K562 (cell line): Measurements from ENCODE around the gene DENND2A. TPM values are rescaled to one million over a fixed set of nuclear protein-coding genes. Genes with fewer than 3 reads are reported as not detected.
A peak's percentile ranks its signal among the peaks of the same experiment; 100 is the strongest.

Source experiments
- ATAC-seq: fragments of 200-7000 bp; cut with Tn5 transposase; 3 replicates; pipeline ENCODE4 v1.9.1; 2020; ENCODE audit warnings: moderate library complexity
- BruUV-seq: library from RNA; stranded (reverse); fragments of 400-500 nt; replicated peaks from 2 replicates; lab custom pipeline; 2021; lab: Mats Ljungman, UMichigan
- CTCF ChIA-PET: fragments of 300-600 bp; formaldehyde crosslinking; extraction: SDS; loops from one replicate; lab custom pipeline; 2021; ENCODE audit warnings: low intra/inter-chr PET ratio; lab: Yijun Ruan, JAX
- POLR2A ChIA-PET: fragments of 300-600, 350-650 bp; sonication (Branson Sonifier 250); formaldehyde crosslinking; extraction: SDS; loops from one replicate; lab custom pipeline; 2021; ENCODE audit warnings: antibody characterized with exemption, inconsistent platforms; lab: Yijun Ruan, JAX
- DNase-seq, 4 experiments: peaks; one replicate each; pipeline versions ENCODE4 v3.0.0 to v3.0.0-alpha.2; 2011 to 2018; ENCODE audit warnings: low spot score in 3 of 4, mixed read lengths in 3 of 4; ENCODE audit errors: extremely low read depth in 1 of 4
- FAIRE-seq: peaks from 2 replicates; lab custom pipeline; 2011; peaks lifted over from hg19 to GRCh38; lab: Jason Lieb, UNC
- H2AFZ ChIP-seq: 2 replicates; pipeline ENCODE4 v1.6.0; 2011; ENCODE audit warnings: low read depth, low read length, control low read depth, inconsistent platforms
- H3K27ac ChIP-seq: fragments of 200-600 bp; 3 replicates; pipeline ENCODE4 v1.8.0; 2011; ENCODE audit warnings: low read depth, mild to moderate bottlenecking, control low read depth, inconsistent platforms, low read length, moderate library complexity, mixed read lengths; ENCODE audit errors: extremely low read depth
- H3K27me3 ChIP-seq, 2 experiments: fragments of 300-600 bp in 1 of 2; 2 replicates in 1 of 2; 3 replicates in 1 of 2; pipeline versions ENCODE4 v1.6.0 to v1.8.0; 2011; ENCODE audit warnings: inconsistent platforms in 2 of 2, low read length in 2 of 2, mild to moderate bottlenecking in 1 of 2, mixed read lengths in 1 of 2, moderate library complexity in 1 of 2; ENCODE audit not compliant: control insufficient read depth in 2 of 2, insufficient read depth in 2 of 2
- H3K36me3 ChIP-seq: fragments of 300-600 bp; 3 replicates; pipeline ENCODE4 v1.8.0; 2011; ENCODE audit warnings: mild to moderate bottlenecking, low read length, inconsistent platforms; ENCODE audit not compliant: control insufficient read depth, insufficient read depth
- H3K4me1 ChIP-seq, 2 experiments: fragments of 200-600 bp in 1 of 2; replicated peaks in 1 of 2; 2 replicates in 1 of 2; 3 replicates in 1 of 2; pipeline versions ENCODE4 v1.5.1 to v1.8.0; 2011; ENCODE audit warnings: inconsistent platforms in 2 of 2, low read length in 2 of 2, mild to moderate bottlenecking in 1 of 2, mixed read lengths in 1 of 2, moderate library complexity in 1 of 2; ENCODE audit not compliant: control insufficient read depth in 2 of 2, insufficient read depth in 2 of 2
- H3K4me2 ChIP-seq: 2 replicates; pipeline ENCODE4 v1.6.1; 2011; ENCODE audit warnings: low read length, control low read depth, inconsistent platforms, mixed read lengths; ENCODE audit not compliant: insufficient read depth
- H3K4me3 ChIP-seq: fragments of 200-600 bp; sonication (generic), shearing (Covaris generic); 2 replicates; pipeline ENCODE4 v1.5.1; 2016; ENCODE audit warnings: control low read depth, inconsistent platforms
- H3K79me2 ChIP-seq: fragments of 200-600 bp; 3 replicates; pipeline ENCODE4 v1.8.0; 2011; ENCODE audit warnings: low read length, inconsistent platforms; ENCODE audit not compliant: control insufficient read depth, insufficient read depth
- H3K9ac ChIP-seq, 2 experiments: 2 replicates each; pipeline versions ENCODE4 v1.6.0 to v1.6.1; 2011; ENCODE audit warnings: low read depth in 2 of 2, low read length in 2 of 2, control low read depth in 1 of 2, inconsistent platforms in 1 of 2, mild to moderate bottlenecking in 1 of 2, mixed read lengths in 1 of 2; ENCODE audit not compliant: insufficient read depth in 1 of 2
- H3K9me1 ChIP-seq: one replicate; pipeline ENCODE4 v1.6.0; 2011; ENCODE audit warnings: inconsistent platforms, mild to moderate bottlenecking, low read length, moderate library complexity; ENCODE audit not compliant: control insufficient read depth, insufficient read depth
- H3K9me3 ChIP-seq: replicated peaks from 2 replicates; pipeline ENCODE4 v1.5.1; 2011; ENCODE audit warnings: low read depth, low read length, inconsistent platforms; ENCODE audit not compliant: control insufficient read depth, insufficient read depth
- H4K20me1 ChIP-seq: replicated peaks from 2 replicates; pipeline ENCODE4 v1.6.1; 2011; ENCODE audit warnings: low read length, inconsistent platforms, mixed read lengths; ENCODE audit not compliant: control insufficient read depth, insufficient read depth
- ADNP ChIP-seq: fragments of 200-800 bp; sonication (Bioruptor generic); IDR thresholded peaks from 2 replicates; pipeline ENCODE4 v1.6.1; 2016; ENCODE audit warnings: missing genetic modification characterization, missing compliant biosample characterization
- CBX2 ChIP-seq: fragments of 200-600 bp; sonication (generic); IDR thresholded peaks from one replicate; pipeline ENCODE4 v1.6.1; 2012; ENCODE audit warnings: mild to moderate bottlenecking, low read length, inconsistent platforms; ENCODE audit not compliant: insufficient read depth, poor library complexity, severe bottlenecking
- CBX8 ChIP-seq: fragments of 200-600 bp; sonication (generic); IDR thresholded peaks from 2 replicates; pipeline ENCODE4 v1.6.1; 2012; ENCODE audit warnings: borderline replicate concordance, mixed run types, low read depth, mild to moderate bottlenecking, moderate library complexity, mixed read lengths, low read length, control low read depth, inconsistent platforms; ENCODE audit not compliant: poor library complexity, severe bottlenecking; ENCODE audit errors: extremely low read depth
- CC2D1A ChIP-seq: fragments of 450-650 bp; IDR thresholded peaks from 2 replicates; pipeline ENCODE4 v1.6.1; 2017; ENCODE audit warnings: mild to moderate bottlenecking
- CTCF ChIP-seq, 3 experiments: IDR thresholded peaks in 2 of 3; conservative IDR thresholded peaks in 1 of 3; 2 replicates each; pipeline ENCODE4 v1.5.1; 2011 to 2012; ENCODE audit warnings: low read length in 3 of 3, mild to moderate bottlenecking in 3 of 3, control low read depth in 2 of 3, improper control_type of control experiment in 1 of 3, inconsistent platforms in 1 of 3, low read depth in 1 of 3, mixed read lengths in 1 of 3, moderate library complexity in 1 of 3; ENCODE audit not compliant: insufficient read depth in 2 of 3
- EZH2 ChIP-seq: IDR thresholded peaks from 2 replicates; pipeline ENCODE4 v1.6.1; 2012; ENCODE audit warnings: low read depth, mild to moderate bottlenecking, inconsistent platforms, low read length, borderline replicate concordance
- MAFG ChIP-seq: fragments of 450-650 bp; conservative IDR thresholded peaks from 2 replicates; pipeline ENCODE4 v1.6.1; 2016; ENCODE audit warnings: missing genetic modification characterization, missing compliant biosample characterization
- MCM3 ChIP-seq: fragments of 450-650 bp; IDR thresholded peaks from 2 replicates; pipeline ENCODE4 v1.6.1; 2016
- POLR2G ChIP-seq: fragments of 200-400 bp; formaldehyde crosslinking; IDR thresholded peaks from 2 replicates; pipeline ENCODE4 v1.6.1; 2017; ENCODE audit warnings: low read depth, mild to moderate bottlenecking, antibody characterized with exemption, low read length, moderate library complexity
- RUNX1 ChIP-seq: sonication (generic); IDR thresholded peaks from 2 replicates; pipeline ENCODE4 v1.6.1; 2016; ENCODE audit warnings: antibody characterized with exemption, low read depth
- STAG1 ChIP-seq: sonication (generic); formaldehyde crosslinking; IDR thresholded peaks from 2 replicates; pipeline ENCODE4 v1.5.0; 2020; ENCODE audit warnings: missing genetic modification reagents, borderline replicate concordance
- TAF7 ChIP-seq: fragments of 450-650 bp; IDR thresholded peaks from 2 replicates; pipeline ENCODE4 v1.6.1; 2016; ENCODE audit warnings: missing genetic modification characterization, missing compliant biosample characterization
- ZNF507 ChIP-seq: conservative IDR thresholded peaks from 2 replicates; pipeline ENCODE4 v1.6.1; 2017; ENCODE audit warnings: missing genetic modification characterization, missing compliant biosample characterization
- ZNF778 ChIP-seq: fragments of 450-650 bp; formaldehyde crosslinking; IDR thresholded peaks from 2 replicates; pipeline ENCODE4 v1.4.0; 2020; ENCODE audit warnings: mild to moderate bottlenecking, moderate library complexity
- WGBS: fragments of 100-300 bp; shearing (Covaris generic); methylation state at CpG from one replicate; pipeline ENCODE4 v1.1.6; 2016; ENCODE audit warnings: low coverage, mixed read lengths; ENCODE audit not compliant: insufficient coverage; ENCODE audit errors: missing lambda C conversion rate; 5-methylcytosine and 5-hydroxymethylcytosine counted together
- in situ Hi-C: fragments of 300-500 bp; cut with MboI; formaldehyde crosslinking; loops from 4 replicates; pipeline ENCODE4 v1.15.0; 2018; ENCODE audit warnings: inconsistent platforms, mixed read lengths
- intact Hi-C: fragments of 100-400 bp; cut with micrococcal nuclease; formaldehyde crosslinking; loops from 2 replicates; pipeline ENCODE4 v1.14.2; 2022
- polyA plus RNA-seq, 8 experiments: library from polyadenylated mRNA; depleted of rRNA in 4 of 8; stranded (reverse) in 5 of 8; unstranded in 3 of 8; fragments of >200 nt; fragmentation: Nextera tagmentation in 2 of 8; fragmentation: Illumina TruSeq in 1 of 8; extraction: Ambion mirVana in 2 of 8; extraction: Trizol in 1 of 8; gene quantifications; 2 replicates each; pipeline versions ENCODE4 v1.2.1 to v1.2.3, GENCODE V29; 2011 to 2014; ENCODE audit warnings: inconsistent platforms in 1 of 8, missing spikeins in 1 of 8
- total RNA-seq, 7 experiments: library from RNA; depleted of rRNA in 6 of 7; stranded (reverse); fragments of >200 nt in 6 of 7; fragmentation: Illumina TruSeq in 2 of 7; extraction: Trizol in 2 of 7; gene quantifications; 2 replicates each; pipeline versions ENCODE4 v1.2.1 to v1.2.3, GENCODE V29; 2011 to 2021; ENCODE audit warnings: low replicate concordance in 1 of 7

DENND2A gene
- total and polyA plus RNA-seq, 9 of the 15 experiments (the other 6 are each of a cell fraction or from before 2014, with no cell fraction given): not detected

GRCh38 chr7:140639366-140640053 is 1.1 kb downstream of the DENND2A start:
- DNase-seq: no peak

GRCh38 chr7:140638173-140638791 is 2.3 kb downstream of the DENND2A start:
- peaks cover 0 to 16% of the 10 kb centered on the region in 2 experiments; a peak in 2 of 5 replicates for H3K4me1 ChIP-seq
- H3K9me1 ChIP-seq: no peaks in the 10 kb centered on the region
- in situ Hi-C loops: no loop called here
- peaks cover 10% of the 10 kb centered on the region; the same call in 1 of the 2 replicates for H4K20me1 ChIP-seq
- ATAC-seq: peak; percentile 63
- BruUV-seq: no TSS peak
- TF ChIP-seq ZNF507 (tag) (no peak), MAFG (tag) (0 out of 2 replicates have a peak, but pooled peaks have one; percentile 21), MCM3 (0 out of 2 replicates have a peak, but pooled peaks have one; percentile 16), ZNF778 (no peak), ADNP (tag) (no peak), CTCF (IDR thresholded peaks at IDR 0.05 in 2 of 3, conservative IDR thresholded peaks at IDR 0.05 in 1 of 3; ENCODE audit: insufficient read depth in 2 of 3, low read depth in 1 of 3, low read length in 3 of 3) (peak in 2 of 3 experiments; percentile 4 to 14; a peak in 1 of 6 replicates), EZH2 (no peak), RUNX1 (0 out of 2 replicates have a peak, but pooled peaks have one; percentile 32)
- no peak overlapping the region for H2AFZ ChIP-seq
- H3K9ac ChIP-seq: no peak overlapping the region
- FAIRE-seq: peak; percentile 23
- peaks cover 61 to 83% of the 10 kb centered on the region in 2 experiments for H3K27me3 ChIP-seq
- no peaks in the 10 kb centered on the region for H3K36me3 ChIP-seq
- ChIA-PET POLR2A (no interaction called here), CTCF (no interaction called here)
- H3K4me2 ChIP-seq: no peak overlapping the region
- intact Hi-C loops: no loop called here
- H3K79me2 ChIP-seq: no peaks in the 10 kb centered on the region
- H3K4me3 ChIP-seq: no peak overlapping the region
- 5% methylated on average over 6 of the region's 6 CpGs for WGBS
- H3K27ac ChIP-seq: no peak overlapping the region
- no peak for DNase-seq
- H3K9me3 ChIP-seq: no peaks in the 10 kb centered on the region

More at GRCh38 chr7:140639366-140640053, 1.1 kb downstream of the DENND2A start:
- Histone ChIP-seq H2AFZ (no peak overlapping the region), H3K27me3 (peaks cover 59 to 85% of the 10 kb centered on the region in 2 experiments), H3K9me3 (no peaks in the 10 kb centered on the region), H3K36me3 (no peaks in the 10 kb centered on the region), H3K4me3 (no peak overlapping the region), H3K79me2 (no peaks in the 10 kb centered on the region), H3K9ac (no peak overlapping the region), H3K4me2 (no peak overlapping the region), H4K20me1 (peaks cover 10% of the 10 kb centered on the region; the same call in 1 of the 2 replicates), H3K27ac (no peak overlapping the region), H3K9me1 (no peaks in the 10 kb centered on the region), H3K4me1 (peaks cover 0 to 16% of the 10 kb centered on the region in 2 experiments; a peak in 2 of 5 replicates)
- ChIA-PET POLR2A (no interaction called here), CTCF (no interaction called here)
- in situ Hi-C loops (no loop called here), intact Hi-C loops (no loop called here)
- WGBS: 9% methylated on average over 15 of the region's 15 CpGs
- FAIRE-seq: no peak
- BruUV-seq: no TSS peak
- no peak for ATAC-seq
- TF ChIP-seq STAG1 (CRISPR knock-in tag) (0 out of 2 replicates have a peak, but pooled peaks have one; percentile 25), TAF7 (tag) (no peak), POLR2G (no peak), CBX8 (peak; percentile 57), CBX2 (peak; percentile 61), CC2D1A (no peak)
